Subcutaneous adipose tissue (tissue), 4 donors: ENCODE measurements around the gene MT1X. TPM values are rescaled to one million over a fixed set of nuclear protein-coding genes. Genes with fewer than 3 reads are reported as not detected.

ENCODE experiments used
- CTCF ChIP-seq: fragments of 450-650 bp; IDR thresholded peaks from one replicate; pipeline ENCODE4 v1.5.1; 2016; ENCODE audit warnings: low read depth, mild to moderate bottlenecking, control low read depth, antibody characterized with exemption, moderate library complexity
- total RNA-seq, 4 donors: library from RNA; depleted of rRNA; stranded (reverse); fragments of >200 nt; gene quantifications; one replicate each; pipeline ENCODE4 v1.1.0, GENCODE V29; 2016

MT1X gene
- total RNA-seq, 4 donors from 2014 or later: 1,122 to 4,299 (median 2,004) TPM

- TF ChIP-seq CTCF: no peak
These were observed 12.2 kb upstream of the MT1X start for GRCh38 chr16:56669840-56670619.

- no peak for TF ChIP-seq CTCF
These were observed 11.7 kb upstream of the MT1X start for GRCh38 chr16:56670620-56670934.

DNA sequence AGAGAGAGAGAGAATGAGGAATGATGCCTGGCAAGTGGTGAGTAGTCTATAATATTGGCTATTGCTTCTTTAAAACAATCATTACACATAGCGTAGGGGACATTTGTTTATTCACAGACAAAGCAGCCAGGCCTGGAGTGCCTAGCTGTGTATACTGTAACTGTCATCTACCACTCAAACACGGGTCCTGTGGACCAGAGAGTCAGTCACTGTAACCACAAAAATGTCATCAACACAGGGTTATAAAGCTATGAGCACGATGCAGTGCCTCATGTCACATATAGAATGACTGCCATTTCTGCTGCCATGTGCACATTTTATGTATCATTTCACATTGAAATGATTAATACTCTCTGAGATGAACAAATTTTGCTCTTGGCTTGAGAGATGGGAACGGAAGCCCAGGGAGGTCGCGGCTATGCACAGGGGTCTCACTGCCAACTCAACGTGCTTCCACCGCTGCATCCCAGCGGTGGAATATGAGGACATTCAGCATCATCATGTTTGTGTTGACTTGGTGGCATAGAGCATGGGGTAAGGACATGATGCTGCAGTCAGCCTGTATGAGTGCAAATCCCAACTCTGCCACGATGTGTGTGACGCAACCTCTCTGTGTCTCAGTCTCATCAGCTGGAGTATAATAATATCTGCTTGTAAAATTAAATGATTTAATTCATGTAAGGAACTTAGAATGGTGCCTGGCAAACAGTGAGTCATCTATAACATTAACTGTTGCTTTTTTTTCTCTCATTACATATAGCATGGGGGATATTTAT is 9.3 kb upstream of the MT1X start:
- TF ChIP-seq CTCF: no peak

DNA sequence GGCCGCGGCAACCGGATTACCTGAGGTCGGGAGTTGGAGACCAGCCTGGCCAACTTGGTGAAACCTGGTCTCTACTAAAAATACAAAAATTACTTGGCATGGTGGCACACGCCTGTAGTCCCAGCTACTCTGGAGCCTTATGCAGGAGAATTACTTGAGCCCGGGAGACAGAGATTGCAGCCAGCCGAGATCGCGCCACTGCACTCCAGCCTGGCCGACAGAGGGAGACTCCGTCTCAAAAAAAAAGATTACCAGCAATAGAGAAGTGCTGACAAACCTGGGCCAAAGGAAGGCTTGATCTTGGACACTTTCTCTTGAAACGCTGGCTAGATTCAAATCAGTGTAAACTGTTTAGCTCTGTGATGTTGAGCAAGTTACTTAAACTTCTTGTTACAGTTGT is 8.3 kb upstream of the MT1X start:
- TF ChIP-seq CTCF: no peak

DNA sequence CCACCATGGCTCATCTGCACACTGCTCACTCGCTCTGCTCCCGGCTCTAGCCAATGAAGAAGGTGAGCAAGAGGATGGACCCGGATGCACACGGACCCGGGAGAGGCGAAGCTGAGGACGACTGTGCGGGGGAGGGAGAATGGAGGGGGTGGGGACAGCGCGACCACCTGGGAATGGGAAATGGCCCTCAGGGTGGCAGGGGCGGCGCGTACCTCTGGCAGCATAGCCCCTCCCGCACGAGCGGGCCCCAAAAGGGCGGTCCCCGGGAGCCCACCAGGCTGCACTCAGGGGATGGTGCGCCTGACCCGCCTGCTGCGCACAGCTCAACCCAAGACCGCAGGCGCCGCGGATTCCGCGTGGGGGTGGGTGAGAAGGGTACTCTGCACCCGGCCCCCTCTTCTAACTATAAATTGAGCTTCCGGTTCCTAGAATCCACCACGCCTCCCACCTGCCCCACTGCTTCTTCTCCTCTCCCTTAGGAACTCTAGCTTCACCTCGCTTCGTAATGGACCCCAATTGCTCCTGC is 6.5 kb upstream of the MT1X start:
- TF ChIP-seq CTCF: no peak

- TF ChIP-seq CTCF: no peak
These were observed 4.8 kb upstream of the MT1X start for GRCh38 chr16:56677474-56677873.

DNA sequence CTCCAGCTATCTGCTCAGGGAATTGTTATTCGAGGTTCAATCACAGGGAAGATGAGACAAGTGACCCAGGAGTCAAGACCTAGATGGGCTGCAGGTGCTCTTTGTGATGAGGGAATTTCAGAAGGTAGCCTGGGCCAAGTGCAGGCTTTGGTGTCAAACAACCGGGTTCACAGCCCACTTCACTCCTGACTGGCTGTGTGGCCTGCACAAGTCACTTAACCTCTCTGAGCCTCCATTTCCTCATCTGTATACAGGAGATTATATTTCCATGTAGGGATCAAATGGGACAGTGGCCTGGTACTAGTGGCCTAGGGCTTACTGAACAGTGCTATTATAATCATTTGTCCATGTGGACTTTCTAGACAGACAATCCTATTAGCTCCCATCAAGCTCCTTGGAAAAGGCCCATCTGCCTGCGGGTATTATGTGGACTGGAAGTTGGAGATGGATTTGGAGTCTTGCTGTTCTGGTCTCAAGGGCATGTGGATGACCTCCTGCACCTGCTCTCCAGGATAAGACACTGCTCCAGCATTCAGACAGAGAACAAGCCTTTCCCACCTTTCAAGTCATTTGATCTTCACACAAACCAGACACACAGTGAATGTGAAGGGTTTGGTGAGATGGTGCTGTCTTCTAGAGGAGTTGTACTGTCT is 3.1 kb upstream of the MT1X start:
- no peak for TF ChIP-seq CTCF
